HCT116 (cell line): ENCODE measurements around the gene AK4. TPM values are rescaled to one million over a fixed set of nuclear protein-coding genes. Genes with fewer than 3 reads are reported as not detected.

Experiments used
- ATAC-seq: fragments of 200-7000 bp; cut with Tn5 transposase; 2 replicates; pipeline ENCODE4 v1.9.1; 2020; ENCODE audit warnings: mild to moderate bottlenecking, moderate library complexity
- BruUV-seq: library from RNA; stranded (reverse); fragments of 400-500 nt; replicated peaks from 2 replicates; lab custom pipeline; 2021; lab: Mats Ljungman, UMichigan
- CTCF ChIA-PET: fragments of 300-600 bp; sonication (Branson Sonifier 250); formaldehyde crosslinking; loops from one replicate; lab custom pipeline; 2021; ENCODE audit warnings: antibody characterized with exemption; lab: Charles Lee
- POLR2A ChIA-PET: fragments of 300-600, 350-600 bp; sonication (Branson Sonifier 250); formaldehyde crosslinking; loops from one replicate; lab custom pipeline; 2021; ENCODE audit warnings: antibody characterized with exemption; lab: Charles Lee
- RAD21 ChIA-PET, 2 experiments: fragments of 300-600 bp; sonication (Branson Sonifier 250); formaldehyde crosslinking; loops; one replicate each; lab custom pipeline; 2023; ENCODE audit warnings: low total read pairs in 2 of 2; ENCODE audit not compliant: uncharacterized antibody in 2 of 2, unreplicated experiment in 2 of 2, low non-redundant PET in 1 of 2; lab: Charles Lee
- DNase-seq: peaks from one replicate; pipeline ENCODE4 v3.0.0-alpha.2; 2010; ENCODE audit warnings: low read depth, low spot score
- H2AFZ ChIP-seq: fragments of 200-600 bp; shearing (Covaris generic), sonication (generic); 2 replicates; pipeline ENCODE4 v1.6.1; 2017; ENCODE audit warnings: low read depth, mixed run types, mixed read lengths, antibody characterized with exemption, low read length; ENCODE audit not compliant: poor library complexity, severe bottlenecking
- H3K27ac ChIP-seq: 2 replicates; pipeline ENCODE4 v1.5.1; 2012; ENCODE audit warnings: low read depth, low read length
- H3K27me3 ChIP-seq: fragments of 200-600 bp; sonication (generic); 2 replicates; pipeline ENCODE4 v1.6.1; 2016; ENCODE audit warnings: mixed run types, low read length, mixed read lengths; ENCODE audit not compliant: insufficient read depth
- H3K36me3 ChIP-seq, 2 experiments: fragments of 200-500 bp in 1 of 2; fragments of 200-600 bp in 1 of 2; sonication (Bioruptor generic) in 1 of 2; sonication (generic) in 1 of 2; 2 replicates each; pipeline versions ENCODE4 v1.5.1 to v1.6.1; 2014 to 2016; ENCODE audit warnings: low read length in 2 of 2, inconsistent platforms in 1 of 2, mixed read lengths in 1 of 2, mixed run types in 1 of 2; ENCODE audit not compliant: insufficient read depth in 2 of 2, control insufficient read depth in 1 of 2
- H3K4me1 ChIP-seq, 2 experiments: fragments of 200-600 bp in 1 of 2; sonication (generic) in 1 of 2; 2 replicates each; pipeline versions ENCODE4 v1.5.1 to v1.6.1; 2012 to 2017; ENCODE audit warnings: low read length in 2 of 2, inconsistent platforms in 1 of 2, mild to moderate bottlenecking in 1 of 2, mixed read lengths in 1 of 2, mixed run types in 1 of 2, moderate library complexity in 1 of 2; ENCODE audit not compliant: insufficient read depth in 2 of 2, control insufficient read depth in 1 of 2
- H3K4me2 ChIP-seq: fragments of 200-600 bp; sonication (generic); 2 replicates; pipeline ENCODE4 v1.6.1; 2017; ENCODE audit warnings: mixed run types, low read length, mixed read lengths
- H3K4me3 ChIP-seq, 2 experiments: fragments of 200-600 bp in 1 of 2; sonication (generic) in 1 of 2; replicated peaks in 1 of 2; 2 replicates each; pipeline ENCODE4 v1.5.1; 2011 to 2016; ENCODE audit warnings: low read length in 2 of 2, control low read depth in 1 of 2, low read depth in 1 of 2, mild to moderate bottlenecking in 1 of 2, mixed read lengths in 1 of 2, mixed run types in 1 of 2
- H3K79me2 ChIP-seq: fragments of 200-600 bp; sonication (generic); 2 replicates; pipeline ENCODE4 v1.6.1; 2017; ENCODE audit warnings: mild to moderate bottlenecking, mixed run types, low read length, moderate library complexity, mixed read lengths; ENCODE audit not compliant: insufficient read depth
- H3K9ac ChIP-seq: fragments of 200-600 bp; sonication (generic); 2 replicates; pipeline ENCODE4 v1.6.1; 2016; ENCODE audit warnings: low read length, mixed read lengths
- H3K9me2 ChIP-seq: fragments of 200-600 bp; sonication (generic), shearing (Covaris generic); 2 replicates; pipeline ENCODE4 v1.6.1; 2017; ENCODE audit warnings: mixed run types, mild to moderate bottlenecking, moderate library complexity; ENCODE audit not compliant: insufficient read depth
- H3K9me3 ChIP-seq, 2 experiments: fragments of 200-500 bp in 1 of 2; fragments of 200-600 bp in 1 of 2; sonication (Bioruptor generic) in 1 of 2; sonication (generic) in 1 of 2; 2 replicates each; pipeline ENCODE4 v1.6.1; 2014 to 2017; ENCODE audit warnings: low read length in 2 of 2, mixed read lengths in 2 of 2, inconsistent platforms in 1 of 2, low read depth in 1 of 2, mild to moderate bottlenecking in 1 of 2, mixed run types in 1 of 2, moderate library complexity in 1 of 2; ENCODE audit not compliant: control insufficient read depth in 1 of 2, insufficient read depth in 1 of 2
- H4K20me1 ChIP-seq: fragments of 200-600 bp; sonication (generic), shearing (Covaris generic); 2 replicates; pipeline ENCODE4 v1.6.1; 2017; ENCODE audit warnings: mixed run types, mild to moderate bottlenecking, moderate library complexity; ENCODE audit not compliant: insufficient read depth
- CBX3 ChIP-seq: IDR thresholded peaks from 2 replicates; pipeline ENCODE4 v1.6.1; 2012; ENCODE audit warnings: low read depth
- CEBPB ChIP-seq: IDR thresholded peaks from 2 replicates; pipeline ENCODE4 v1.6.1; 2012; ENCODE audit warnings: low read depth
- EGR1 ChIP-seq: IDR thresholded peaks from 2 replicates; pipeline ENCODE4 v1.6.1; 2012; ENCODE audit warnings: low read depth
- EZH2 ChIP-seq: fragments of 200-600 bp; sonication (generic); IDR thresholded peaks from 2 replicates; pipeline ENCODE4 v1.6.1; 2017; ENCODE audit warnings: antibody characterized with exemption, mixed run types
- EZH2phosphoT487 ChIP-seq: fragments of 200-600 bp; IDR thresholded peaks from 2 replicates; pipeline ENCODE4 v1.6.1; 2018; ENCODE audit warnings: antibody characterized with exemption, borderline replicate concordance
- FOSL1 ChIP-seq: IDR thresholded peaks from 2 replicates; pipeline ENCODE4 v1.6.1; 2012; ENCODE audit warnings: low read depth
- JUND ChIP-seq: IDR thresholded peaks from 2 replicates; pipeline ENCODE4 v1.6.1; 2012
- POLR2A ChIP-seq: IDR thresholded peaks from 2 replicates; pipeline ENCODE4 v1.7.0; 2011; ENCODE audit warnings: borderline replicate concordance; ENCODE audit not compliant: insufficient read depth, insufficient read length; ENCODE audit errors: extremely low read depth
- POLR2AphosphoS5 ChIP-seq: IDR thresholded peaks from 2 replicates; pipeline ENCODE4 v1.6.1; 2011; ENCODE audit warnings: mild to moderate bottlenecking, low read depth, low read length, moderate library complexity
- SIN3A ChIP-seq: IDR thresholded peaks from 2 replicates; pipeline ENCODE4 v1.6.1; 2012; ENCODE audit warnings: low read depth
- SRF ChIP-seq: IDR thresholded peaks from 2 replicates; pipeline ENCODE4 v1.6.1; 2012; ENCODE audit warnings: low read depth
- TCF7L2 ChIP-seq: IDR thresholded peaks from 2 replicates; pipeline ENCODE4 v1.7.0; 2011; ENCODE audit warnings: borderline replicate concordance, inconsistent platforms; ENCODE audit not compliant: insufficient read depth, insufficient read length; ENCODE audit errors: extremely low read depth
- YY1 ChIP-seq: IDR thresholded peaks from 2 replicates; pipeline ENCODE4 v1.6.1; 2011; ENCODE audit warnings: low read length, low read depth, moderate library complexity, mild to moderate bottlenecking; ENCODE audit not compliant: insufficient replicate concordance; ENCODE audit errors: extremely low read depth
- ZFX ChIP-seq: fragments of 450-650 bp; IDR thresholded peaks from 2 replicates; pipeline ENCODE4 v1.6.1; 2017
- intact Hi-C: fragments of 100-400 bp; cut with micrococcal nuclease; formaldehyde crosslinking; loops from 2 replicates; pipeline ENCODE4 v1.10.0; 2022
- total RNA-seq: library from RNA; stranded (reverse); gene quantifications from one replicate; pipeline ENCODE4 v1.2.1, GENCODE V29; 2021; ENCODE audit not compliant: unreplicated experiment
- TF ChIP-seq, protein P1 (sequence below): IDR thresholded peaks from 2 replicates; pipeline ENCODE4 v1.6.1; 2012
- TF ChIP-seq, protein P2 (sequence below): IDR thresholded peaks from 2 replicates; pipeline ENCODE4 v1.6.1; 2012
- TF ChIP-seq, protein P3 (sequence below), 3 experiments: fragments of 200-600 bp in 1 of 3; sonication (generic) in 1 of 3; IDR thresholded peaks in 2 of 3; conservative IDR thresholded peaks in 1 of 3; 2 replicates each; pipeline ENCODE4 v1.5.1; 2012 to 2017; ENCODE audit warnings: low read depth in 2 of 3, low read length in 2 of 3, antibody characterized with exemption in 1 of 3, borderline replicate concordance in 1 of 3, control low read depth in 1 of 3, mild to moderate bottlenecking in 1 of 3, mixed read lengths in 1 of 3, mixed run types in 1 of 3, moderate library complexity in 1 of 3; ENCODE audit not compliant: insufficient read depth in 1 of 3

AK4 gene
- total RNA-seq, 1 experiment from 2014 or later: 51.5 TPM

DNA sequence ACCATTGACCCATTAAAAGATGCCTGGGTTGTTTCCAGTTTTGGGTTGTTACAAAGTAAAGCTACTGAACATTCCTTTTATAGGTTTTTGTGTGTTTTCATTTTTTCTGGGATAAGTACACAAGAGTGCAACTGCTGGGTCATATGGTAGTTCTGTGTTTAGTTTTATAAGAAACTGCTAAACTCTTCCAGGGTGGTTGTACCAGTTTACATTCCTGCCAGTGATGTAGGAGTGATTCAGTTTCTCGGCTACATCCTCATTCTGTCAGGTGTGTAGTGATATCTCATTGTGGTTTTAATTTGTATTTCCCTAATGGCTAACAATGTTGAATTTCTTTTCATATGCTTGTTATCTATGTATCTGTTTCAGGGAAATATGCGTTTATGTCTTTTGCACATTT, 102.8 kb downstream of the AK4 start:
- ChIA-PET POLR2A (no interaction called here), CTCF (no interaction called here), RAD21 (no interaction called here)
- Histone ChIP-seq H3K9me3 (no peaks in the 10 kb centered on the region), H3K4me3 (no peak overlapping the region), H3K4me2 (no peak overlapping the region), H3K27ac (no peak overlapping the region), H3K9me2 (no peaks in the 10 kb centered on the region), H2AFZ (no peak overlapping the region), H3K27me3 (no peaks in the 10 kb centered on the region), H3K79me2 (no peaks in the 10 kb centered on the region), H3K9ac (no peak overlapping the region), H3K36me3 (no peaks in the 10 kb centered on the region), H3K4me1 (peaks cover 3 to 15% of the 10 kb centered on the region in 2 experiments; a peak in 3 of 4 replicates), H4K20me1 (no peaks in the 10 kb centered on the region)
- DNase-seq (no peak), ATAC-seq (no peak)
- no TSS peak for BruUV-seq
- no peak for TF ChIP-seq SIN3A
- TF ChIP-seq ZFX: no peak
- no peak for TF ChIP-seq EZH2phosphoT487
- TF ChIP-seq CBX3: no peak
- TF ChIP-seq, protein P1, sequence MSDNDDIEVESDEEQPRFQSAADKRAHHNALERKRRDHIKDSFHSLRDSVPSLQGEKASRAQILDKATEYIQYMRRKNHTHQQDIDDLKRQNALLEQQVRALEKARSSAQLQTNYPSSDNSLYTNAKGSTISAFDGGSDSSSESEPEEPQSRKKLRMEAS: no peak
- TF ChIP-seq CEBPB: no peak
- TF ChIP-seq JUND: no peak
- TF ChIP-seq, protein P2, sequence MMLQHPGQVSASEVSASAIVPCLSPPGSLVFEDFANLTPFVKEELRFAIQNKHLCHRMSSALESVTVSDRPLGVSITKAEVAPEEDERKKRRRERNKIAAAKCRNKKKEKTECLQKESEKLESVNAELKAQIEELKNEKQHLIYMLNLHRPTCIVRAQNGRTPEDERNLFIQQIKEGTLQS: no peak
- intact Hi-C loops: no loop called here

DNA sequence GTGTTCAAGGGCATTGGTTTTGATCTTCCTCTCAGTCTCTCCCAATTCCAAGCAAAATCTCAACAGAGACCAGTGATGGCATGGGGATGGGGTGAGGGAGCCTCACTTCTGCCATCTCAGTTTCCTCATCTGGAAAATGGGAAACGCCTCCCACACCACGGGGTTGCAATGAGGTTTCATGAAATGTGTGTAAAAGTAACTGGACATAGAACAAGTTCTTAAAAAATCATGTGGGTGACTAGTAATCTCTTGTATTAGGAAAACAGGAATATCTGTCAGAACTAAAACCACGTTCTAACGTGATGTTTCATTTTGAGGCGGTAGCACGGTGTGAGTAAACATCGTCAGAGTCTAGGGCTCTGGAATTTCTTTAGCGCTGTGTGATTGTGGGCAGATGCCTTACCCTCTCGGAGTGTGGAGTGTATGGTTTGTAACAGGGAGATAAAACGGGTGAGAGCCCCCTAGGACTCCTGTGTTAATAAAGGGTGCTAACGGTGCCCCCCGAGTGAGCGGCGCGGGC, 105.9 kb downstream of the AK4 start:
- H3K9ac ChIP-seq: peak overlapping the region; percentile 62
- ATAC-seq (peak; percentile 62), DNase-seq (peak; percentile 8)
- H3K36me3 ChIP-seq: no peaks in the 10 kb centered on the region
- BruUV-seq: no TSS peak
- POLR2A ChIA-PET: interaction anchor here (0.9 kb wide), 1 partner anchor 166 kb away, joined by 6 read pairs; the partner anchor contains the start of genes LEPR and LEPROT
- no peaks in the 10 kb centered on the region for H4K20me1 ChIP-seq
- RAD21 ChIA-PET: no interaction called here
- H3K9me2 ChIP-seq: no peaks in the 10 kb centered on the region
- H3K4me3 ChIP-seq: peak overlapping the region; percentile 61 to 70
- H3K4me1 ChIP-seq: peaks cover 3 to 15% of the 10 kb centered on the region in 2 experiments; a peak in 3 of 4 replicates
- H2AFZ ChIP-seq: peak overlapping the region; percentile 94
- CTCF ChIA-PET: interaction anchor here (0.9 kb wide), 1 partner anchor 205 kb away, joined by 3 read pairs; no protein-coding TSS in a partner anchor
- H3K9me3 ChIP-seq: no peaks in the 10 kb centered on the region
- no peaks in the 10 kb centered on the region for H3K27me3 ChIP-seq
- peak overlapping the region; percentile 87 for H3K4me2 ChIP-seq
- no peaks in the 10 kb centered on the region for H3K79me2 ChIP-seq
- intact Hi-C loops: no loop called here
- H3K27ac ChIP-seq: no peak overlapping the region; the same call in 1 of the 2 replicates
- TF ChIP-seq ZFX (no peak; the same call in 1 of the 2 replicates), SRF (no peak), EZH2phosphoT487 (no peak), SIN3A (no peak), EZH2 (no peak), POLR2A (peak; percentile 85), YY1 (no peak), TCF7L2 (no peak), EGR1 (no peak), FOSL1 (no peak), POLR2AphosphoS5 (no peak)
- TF ChIP-seq, protein P2: no peak
- TF ChIP-seq, protein P3, sequence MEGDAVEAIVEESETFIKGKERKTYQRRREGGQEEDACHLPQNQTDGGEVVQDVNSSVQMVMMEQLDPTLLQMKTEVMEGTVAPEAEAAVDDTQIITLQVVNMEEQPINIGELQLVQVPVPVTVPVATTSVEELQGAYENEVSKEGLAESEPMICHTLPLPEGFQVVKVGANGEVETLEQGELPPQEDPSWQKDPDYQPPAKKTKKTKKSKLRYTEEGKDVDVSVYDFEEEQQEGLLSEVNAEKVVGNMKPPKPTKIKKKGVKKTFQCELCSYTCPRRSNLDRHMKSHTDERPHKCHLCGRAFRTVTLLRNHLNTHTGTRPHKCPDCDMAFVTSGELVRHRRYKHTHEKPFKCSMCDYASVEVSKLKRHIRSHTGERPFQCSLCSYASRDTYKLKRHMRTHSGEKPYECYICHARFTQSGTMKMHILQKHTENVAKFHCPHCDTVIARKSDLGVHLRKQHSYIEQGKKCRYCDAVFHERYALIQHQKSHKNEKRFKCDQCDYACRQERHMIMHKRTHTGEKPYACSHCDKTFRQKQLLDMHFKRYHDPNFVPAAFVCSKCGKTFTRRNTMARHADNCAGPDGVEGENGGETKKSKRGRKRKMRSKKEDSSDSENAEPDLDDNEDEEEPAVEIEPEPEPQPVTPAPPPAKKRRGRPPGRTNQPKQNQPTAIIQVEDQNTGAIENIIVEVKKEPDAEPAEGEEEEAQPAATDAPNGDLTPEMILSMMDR (IDR thresholded peaks at IDR 0.05 in 2 of 3, conservative IDR thresholded peaks at IDR 0.05 in 1 of 3; ENCODE audit: borderline replicate concordance in 1 of 3, insufficient read depth in 1 of 3, low read depth in 2 of 3, low read length in 2 of 3): no peak
- TF ChIP-seq, protein P1: peak; percentile 9; the same call in 1 of the 2 replicates
